Parathyroid adenoma (tissue), 2 donors: ENCODE data around the gene MPPED1.

Experiments
- H2AFZ ChIP-seq: fragments of 300-600 bp; sonication (generic); one replicate; pipeline ENCODE4 v1.7.0; 2017; ENCODE audit warnings: antibody characterized with exemption, mild to moderate bottlenecking
- H3K27ac ChIP-seq: fragments of 300-600 bp; sonication (generic); one replicate; pipeline ENCODE4 v1.7.0; 2017
- H3K27me3 ChIP-seq: fragments of 300-600 bp; sonication (generic); one replicate; pipeline ENCODE4 v1.7.0; 2017; ENCODE audit warnings: low read length; ENCODE audit not compliant: control insufficient read depth, insufficient read depth
- H3K36me3 ChIP-seq: fragments of 300-600 bp; sonication (generic); one replicate; pipeline ENCODE4 v1.7.0; 2017; ENCODE audit warnings: low read length; ENCODE audit not compliant: control insufficient read depth, insufficient read depth
- H3K4me1 ChIP-seq: fragments of 300-600 bp; sonication (generic); one replicate; pipeline ENCODE4 v1.7.0; 2017; ENCODE audit warnings: control low read depth
- H3K4me2 ChIP-seq: fragments of 300-600 bp; sonication (generic); one replicate; pipeline ENCODE4 v1.7.0; 2017; ENCODE audit warnings: low read length
- H3K4me3 ChIP-seq: fragments of 300-600 bp; sonication (generic); one replicate; pipeline ENCODE4 v1.7.0; 2017; ENCODE audit warnings: low read depth, low read length
- H3K79me2 ChIP-seq: fragments of 300-600 bp; sonication (generic); one replicate; pipeline ENCODE4 v1.7.0; 2017; ENCODE audit warnings: control low read depth
- H3K9ac ChIP-seq: fragments of 300-600 bp; sonication (generic); one replicate; pipeline ENCODE4 v1.7.0; 2017; ENCODE audit warnings: mild to moderate bottlenecking
- H3K9me3 ChIP-seq: fragments of 300-600 bp; sonication (generic); one replicate; pipeline ENCODE4 v1.7.0; 2017; ENCODE audit warnings: low read length; ENCODE audit not compliant: control insufficient read depth
- TF ChIP-seq, protein P1 (sequence below): fragments of 300-600 bp; sonication (generic); IDR thresholded peaks from one replicate; pipeline ENCODE4 v1.7.0; 2017; ENCODE audit warnings: antibody characterized with exemption, mild to moderate bottlenecking
- donor health status: primary hyperparathyroidism.

MPPED1 gene

DNA sequence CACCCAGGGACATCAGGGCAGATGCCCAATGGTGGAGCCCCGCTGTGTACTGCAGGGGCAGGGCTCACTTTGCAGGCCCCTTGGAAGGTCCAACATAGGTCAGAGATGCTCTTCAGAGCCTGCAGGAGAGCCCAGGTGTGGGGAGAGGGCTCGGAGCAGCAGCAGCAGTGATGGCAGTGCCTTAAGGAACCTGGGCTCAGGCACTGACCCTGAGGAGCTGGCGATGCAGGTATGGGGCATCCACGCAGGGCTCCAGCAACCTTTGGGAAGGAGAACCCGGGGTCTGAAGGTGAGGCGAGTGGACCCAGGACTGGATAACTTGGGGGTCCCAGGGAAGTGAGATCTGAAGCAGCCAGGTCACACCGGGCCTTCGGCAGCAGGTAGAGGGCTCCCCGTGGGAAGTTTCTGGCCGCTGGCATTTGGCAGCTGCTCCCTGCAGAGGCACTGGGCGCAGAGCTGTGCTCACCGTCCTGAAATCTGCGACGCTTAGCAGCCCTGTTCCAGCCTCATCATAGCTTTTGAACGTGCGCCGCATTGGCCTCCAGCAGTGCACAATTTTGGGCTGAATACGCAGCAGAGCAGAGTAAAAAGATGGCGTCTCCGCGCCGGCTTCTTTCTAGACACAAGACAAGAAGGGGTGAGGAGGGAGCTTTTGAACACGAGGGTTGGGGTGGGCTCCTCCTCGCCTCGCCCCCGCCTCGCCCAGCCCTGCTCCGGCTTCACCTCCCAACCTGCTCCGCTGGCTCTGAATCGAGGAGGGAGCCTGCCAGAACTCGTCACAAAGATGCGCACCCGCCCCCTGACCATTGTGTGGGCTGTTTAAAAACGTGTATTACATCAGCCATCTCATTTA lies 118.8 kb downstream of the MPPED1 start:
- Histone ChIP-seq H3K9me3 (no peaks in the 10 kb centered on the region), H2AFZ (no peak overlapping the region), H3K36me3 (no peaks in the 10 kb centered on the region), H3K79me2 (no peaks in the 10 kb centered on the region), H3K9ac (no peak overlapping the region), H3K4me1 (no peaks in the 10 kb centered on the region), H3K27me3 (no peaks in the 10 kb centered on the region), H3K4me2 (no peak overlapping the region), H3K4me3 (no peak overlapping the region), H3K27ac (no peak overlapping the region)
- TF ChIP-seq, protein P1, sequence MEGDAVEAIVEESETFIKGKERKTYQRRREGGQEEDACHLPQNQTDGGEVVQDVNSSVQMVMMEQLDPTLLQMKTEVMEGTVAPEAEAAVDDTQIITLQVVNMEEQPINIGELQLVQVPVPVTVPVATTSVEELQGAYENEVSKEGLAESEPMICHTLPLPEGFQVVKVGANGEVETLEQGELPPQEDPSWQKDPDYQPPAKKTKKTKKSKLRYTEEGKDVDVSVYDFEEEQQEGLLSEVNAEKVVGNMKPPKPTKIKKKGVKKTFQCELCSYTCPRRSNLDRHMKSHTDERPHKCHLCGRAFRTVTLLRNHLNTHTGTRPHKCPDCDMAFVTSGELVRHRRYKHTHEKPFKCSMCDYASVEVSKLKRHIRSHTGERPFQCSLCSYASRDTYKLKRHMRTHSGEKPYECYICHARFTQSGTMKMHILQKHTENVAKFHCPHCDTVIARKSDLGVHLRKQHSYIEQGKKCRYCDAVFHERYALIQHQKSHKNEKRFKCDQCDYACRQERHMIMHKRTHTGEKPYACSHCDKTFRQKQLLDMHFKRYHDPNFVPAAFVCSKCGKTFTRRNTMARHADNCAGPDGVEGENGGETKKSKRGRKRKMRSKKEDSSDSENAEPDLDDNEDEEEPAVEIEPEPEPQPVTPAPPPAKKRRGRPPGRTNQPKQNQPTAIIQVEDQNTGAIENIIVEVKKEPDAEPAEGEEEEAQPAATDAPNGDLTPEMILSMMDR, result no peak

- no peaks in the 10 kb centered on the region for H3K9me3 ChIP-seq
- no peaks in the 10 kb centered on the region for H3K4me1 ChIP-seq
- no peaks in the 10 kb centered on the region for H3K27me3 ChIP-seq
- no peak overlapping the region for H2AFZ ChIP-seq
- TF ChIP-seq, protein P1, result no peak
- H3K36me3 ChIP-seq, result no peaks in the 10 kb centered on the region
- H3K4me3 ChIP-seq, result no peak overlapping the region
- no peak overlapping the region for H3K4me2 ChIP-seq
- H3K27ac ChIP-seq, result no peak overlapping the region
- no peak overlapping the region for H3K9ac ChIP-seq
- no peaks in the 10 kb centered on the region for H3K79me2 ChIP-seq
Observed at GRCh38 chr22:43531651-43532050, 119.8 kb downstream of the MPPED1 start.

DNA sequence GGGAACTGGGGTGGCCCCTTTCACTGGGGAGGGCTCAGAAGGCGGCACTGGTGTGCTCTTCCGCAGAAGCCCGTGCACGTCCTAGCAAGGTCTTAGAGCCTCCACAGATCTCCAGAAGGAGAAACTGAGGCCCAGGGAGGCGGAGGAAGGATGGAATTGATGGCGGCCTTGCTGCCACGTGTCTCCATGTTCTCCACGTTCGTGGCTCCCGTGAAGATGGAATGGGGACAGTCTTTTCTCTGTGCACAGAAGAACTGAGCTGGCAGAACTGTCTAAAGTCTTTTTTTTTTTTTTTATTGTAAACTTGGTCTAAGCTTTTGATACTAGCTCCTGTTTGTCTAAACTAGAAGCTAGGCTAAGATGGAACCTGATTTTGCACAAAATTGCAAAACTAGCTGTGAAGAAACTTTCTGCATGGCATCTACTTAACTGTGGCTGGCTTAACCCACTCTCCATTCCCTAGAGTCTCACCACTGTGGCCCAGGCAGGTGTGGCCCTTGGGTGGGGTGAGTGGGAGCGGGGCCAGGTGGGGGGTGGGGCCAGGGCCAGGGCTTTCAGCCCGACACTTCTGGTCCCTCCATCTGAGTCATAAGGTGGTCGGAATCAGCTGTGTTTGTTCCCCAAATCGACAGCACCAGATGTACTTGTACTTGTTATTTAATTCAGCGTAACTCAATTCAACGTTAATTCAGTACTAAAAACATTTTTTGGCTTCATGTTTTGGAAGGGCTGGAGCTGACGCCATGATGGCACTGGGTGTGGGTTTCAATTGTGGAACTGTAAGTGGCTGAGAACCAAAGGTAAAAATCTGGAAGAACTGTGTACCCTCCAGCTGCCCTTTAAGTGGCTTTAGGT lies 120.7 kb downstream of the MPPED1 start:
- H2AFZ ChIP-seq, result no peak overlapping the region
- no peaks in the 10 kb centered on the region for H3K9me3 ChIP-seq
- H3K79me2 ChIP-seq, result no peaks in the 10 kb centered on the region
- no peak overlapping the region for H3K9ac ChIP-seq
- H3K4me1 ChIP-seq, result no peaks in the 10 kb centered on the region
- H3K4me2 ChIP-seq, result no peak overlapping the region
- no peak overlapping the region for H3K4me3 ChIP-seq
- no peaks in the 10 kb centered on the region for H3K27me3 ChIP-seq
- H3K27ac ChIP-seq, result no peak overlapping the region
- no peaks in the 10 kb centered on the region for H3K36me3 ChIP-seq
- TF ChIP-seq, protein P1, result no peak

DNA sequence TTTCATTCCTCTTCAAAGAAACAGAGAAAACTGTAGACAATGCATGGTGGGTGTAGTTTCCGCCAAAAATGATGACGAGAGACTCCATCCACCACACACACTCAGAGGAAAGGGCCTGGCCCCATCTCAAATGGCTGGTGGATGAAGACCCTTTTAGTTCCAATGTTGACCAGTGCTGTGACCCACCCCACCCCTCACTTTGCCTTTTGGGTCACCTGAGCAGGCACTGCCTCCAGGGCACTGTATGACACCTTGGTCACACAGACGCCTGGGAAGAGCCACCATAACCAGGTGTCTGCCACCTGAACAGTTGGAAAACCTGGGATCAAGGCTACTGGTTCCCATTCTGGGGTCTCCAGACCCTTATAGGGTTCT lies 121.3 kb downstream of the MPPED1 start:
- no peak overlapping the region for H2AFZ ChIP-seq
- H3K36me3 ChIP-seq, result no peaks in the 10 kb centered on the region
- H3K9ac ChIP-seq, result no peak overlapping the region
- TF ChIP-seq, protein P1, result no peak
- no peaks in the 10 kb centered on the region for H3K27me3 ChIP-seq
- H3K9me3 ChIP-seq, result no peaks in the 10 kb centered on the region
- no peaks in the 10 kb centered on the region for H3K79me2 ChIP-seq
- no peak overlapping the region for H3K4me2 ChIP-seq
- no peaks in the 10 kb centered on the region for H3K4me1 ChIP-seq
- no peak overlapping the region for H3K4me3 ChIP-seq
- no peak overlapping the region for H3K27ac ChIP-seq
